ENCODE data around the gene AHCTF1.

The AHCTF1 gene

GRCh38 chr1:246906833-246907232 lies 24.9 kb downstream of the AHCTF1 start:
- TF ChIP-seq FOXP2 (optimal IDR thresholded peaks at IDR 0.05; ENCODE audit: borderline replicate concordance, extremely low read depth, extremely low read length, insufficient read depth): no peak
- TF ChIP-seq POLR2AphosphoS5 (IDR thresholded peaks at IDR 0.05; ENCODE audit: low read depth, low read length): no peak
- no peak for TF ChIP-seq TAF1 (IDR thresholded peaks at IDR 0.05; ENCODE audit: borderline replicate concordance, insufficient read depth, low read length)
- no peak for TF ChIP-seq SIN3A (IDR thresholded peaks at IDR 0.05; ENCODE audit: borderline replicate concordance, insufficient read depth, low read length)

- TF ChIP-seq FOXP2 (optimal IDR thresholded peaks at IDR 0.05; ENCODE audit: borderline replicate concordance, extremely low read depth, extremely low read length, insufficient read depth) (no peak), SIN3A (IDR thresholded peaks at IDR 0.05; ENCODE audit: borderline replicate concordance, insufficient read depth, low read length) (no peak), TAF1 (IDR thresholded peaks at IDR 0.05; ENCODE audit: borderline replicate concordance, insufficient read depth, low read length) (no peak), REST (IDR thresholded peaks at IDR 0.05; ENCODE audit: insufficient read depth in 1 of 2, low read depth in 2 of 2, low read length in 2 of 2) (no peak), POLR2AphosphoS5 (IDR thresholded peaks at IDR 0.05; ENCODE audit: low read depth, low read length) (no peak)
These were observed 29.9 kb downstream of the AHCTF1 start for GRCh38 chr1:246901874-246902273.

GRCh38 chr1:246897302-246897701 lies 34.4 kb downstream of the AHCTF1 start:
- no peak for TF ChIP-seq POLR2AphosphoS5 (IDR thresholded peaks at IDR 0.05; ENCODE audit: low read depth, low read length)
- TF ChIP-seq TAF1 (IDR thresholded peaks at IDR 0.05; ENCODE audit: borderline replicate concordance, insufficient read depth, low read length): no peak
- no peak for TF ChIP-seq SIN3A (IDR thresholded peaks at IDR 0.05; ENCODE audit: borderline replicate concordance, insufficient read depth, low read length)
- no peak for TF ChIP-seq FOXP2 (optimal IDR thresholded peaks at IDR 0.05; ENCODE audit: borderline replicate concordance, extremely low read depth, extremely low read length, insufficient read depth)
- no peak for TF ChIP-seq REST (IDR thresholded peaks at IDR 0.05; ENCODE audit: insufficient read depth in 1 of 2, low read depth in 2 of 2, low read length in 2 of 2)

GRCh38 chr1:246893191-246893939 lies 38.4 kb downstream of the AHCTF1 start:
- TF ChIP-seq FOXP2 (optimal IDR thresholded peaks at IDR 0.05; ENCODE audit: borderline replicate concordance, extremely low read depth, extremely low read length, insufficient read depth) (no peak), REST (IDR thresholded peaks at IDR 0.05; ENCODE audit: insufficient read depth in 1 of 2, low read depth in 2 of 2, low read length in 2 of 2) (no peak), POLR2AphosphoS5 (IDR thresholded peaks at IDR 0.05; ENCODE audit: low read depth, low read length) (no peak), SIN3A (IDR thresholded peaks at IDR 0.05; ENCODE audit: borderline replicate concordance, insufficient read depth, low read length) (no peak), TAF1 (IDR thresholded peaks at IDR 0.05; ENCODE audit: borderline replicate concordance, insufficient read depth, low read length) (no peak)

GRCh38 chr1:246891105-246891504 lies 40.6 kb downstream of the AHCTF1 start:
- TF ChIP-seq TAF1 (IDR thresholded peaks at IDR 0.05; ENCODE audit: borderline replicate concordance, insufficient read depth, low read length): no peak
- TF ChIP-seq POLR2AphosphoS5 (IDR thresholded peaks at IDR 0.05; ENCODE audit: low read depth, low read length): no peak
- no peak for TF ChIP-seq FOXP2 (optimal IDR thresholded peaks at IDR 0.05; ENCODE audit: borderline replicate concordance, extremely low read depth, extremely low read length, insufficient read depth)
- TF ChIP-seq REST (IDR thresholded peaks at IDR 0.05; ENCODE audit: insufficient read depth in 1 of 2, low read depth in 2 of 2, low read length in 2 of 2): no peak
- no peak for TF ChIP-seq SIN3A (IDR thresholded peaks at IDR 0.05; ENCODE audit: borderline replicate concordance, insufficient read depth, low read length)

All from PFSK-1 (cell line).